ENCODE measurements around the gene APOA5. TPM values are rescaled to one million over a fixed set of nuclear protein-coding genes. Genes with fewer than 3 reads are reported as not detected.

Gene APOA5
- total and polyA plus RNA-seq, 2 donors (not counting 3 experiments of a cell fraction or from before 2014, with no cell fraction given): not detected

DNA sequence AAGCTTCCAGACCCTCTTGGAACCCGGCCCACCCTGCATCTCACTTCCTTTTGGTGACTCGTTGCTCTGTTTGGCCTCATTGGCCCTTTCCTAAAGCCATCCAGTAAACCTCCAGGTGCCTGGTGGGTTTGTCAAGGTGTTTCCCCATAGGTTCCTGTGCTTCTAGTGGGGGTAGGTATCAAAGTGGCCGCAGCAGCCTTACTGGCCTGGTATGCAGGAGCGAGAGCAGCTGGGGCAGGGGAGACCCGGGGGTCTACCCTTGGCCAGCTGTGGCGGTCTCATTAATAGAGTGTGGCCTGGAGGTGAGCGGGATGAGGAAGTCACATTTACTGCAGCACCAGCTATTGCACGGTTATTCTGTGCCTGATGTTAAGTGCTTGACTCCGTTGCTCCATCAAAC, 27.4 kb upstream of the APOA5 start:
- intact Hi-C loops (cut with micrococcal nuclease): loop anchor here (5.0 kb wide), 1 partner anchor 668 kb away; no protein-coding TSS in a partner anchor
- dilution Hi-C loops (cut with MboI; ENCODE audit: extremely low pct_ligation_motif_present, low sequenced_read_pairs): no loop called here
- TF ChIP-seq, protein P1, sequence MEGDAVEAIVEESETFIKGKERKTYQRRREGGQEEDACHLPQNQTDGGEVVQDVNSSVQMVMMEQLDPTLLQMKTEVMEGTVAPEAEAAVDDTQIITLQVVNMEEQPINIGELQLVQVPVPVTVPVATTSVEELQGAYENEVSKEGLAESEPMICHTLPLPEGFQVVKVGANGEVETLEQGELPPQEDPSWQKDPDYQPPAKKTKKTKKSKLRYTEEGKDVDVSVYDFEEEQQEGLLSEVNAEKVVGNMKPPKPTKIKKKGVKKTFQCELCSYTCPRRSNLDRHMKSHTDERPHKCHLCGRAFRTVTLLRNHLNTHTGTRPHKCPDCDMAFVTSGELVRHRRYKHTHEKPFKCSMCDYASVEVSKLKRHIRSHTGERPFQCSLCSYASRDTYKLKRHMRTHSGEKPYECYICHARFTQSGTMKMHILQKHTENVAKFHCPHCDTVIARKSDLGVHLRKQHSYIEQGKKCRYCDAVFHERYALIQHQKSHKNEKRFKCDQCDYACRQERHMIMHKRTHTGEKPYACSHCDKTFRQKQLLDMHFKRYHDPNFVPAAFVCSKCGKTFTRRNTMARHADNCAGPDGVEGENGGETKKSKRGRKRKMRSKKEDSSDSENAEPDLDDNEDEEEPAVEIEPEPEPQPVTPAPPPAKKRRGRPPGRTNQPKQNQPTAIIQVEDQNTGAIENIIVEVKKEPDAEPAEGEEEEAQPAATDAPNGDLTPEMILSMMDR (IDR thresholded peaks at IDR 0.05; ENCODE audit: extremely low read depth in 1 of 2, insufficient read depth in 1 of 2, low read depth in 1 of 2, low read length in 2 of 2): no peak
- TF ChIP-seq JUN (IDR thresholded peaks at IDR 0.05; ENCODE audit: borderline replicate concordance, insufficient read depth, insufficient read length, low read depth) (no peak), POLR2AphosphoS5 (IDR thresholded peaks at IDR 0.05; ENCODE audit: insufficient read depth, low read depth, low read length) (no peak), FOS (IDR thresholded peaks at IDR 0.05; ENCODE audit: borderline replicate concordance, insufficient read depth, low read length) (no peak), MYC (IDR thresholded peaks at IDR 0.05; ENCODE audit: low read depth, low read length) (no peak), POLR2A (IDR thresholded peaks at IDR 0.05; ENCODE audit: low read depth, low read length) (no peak), GATA2 (IDR thresholded peaks at IDR 0.05; ENCODE audit: insufficient read depth, insufficient read length, low read depth, low read length) (no peak), EZH2 (IDR thresholded peaks at IDR 0.05; ENCODE audit: borderline replicate concordance, low read depth, low read length, severe bottlenecking) (no peak)
- TF ChIP-seq, protein P2, sequence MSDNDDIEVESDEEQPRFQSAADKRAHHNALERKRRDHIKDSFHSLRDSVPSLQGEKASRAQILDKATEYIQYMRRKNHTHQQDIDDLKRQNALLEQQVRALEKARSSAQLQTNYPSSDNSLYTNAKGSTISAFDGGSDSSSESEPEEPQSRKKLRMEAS (IDR thresholded peaks at IDR 0.05; ENCODE audit: insufficient read depth, insufficient read length): no peak
- ChIA-PET CTCF (no interaction called here), POLR2A (no interaction called here)
- H3K27me3 ChIP-seq (ENCODE audit: control insufficient read depth in 2 of 2, insufficient read depth in 2 of 2, low read length in 2 of 2): no peaks in the 10 kb centered on the region
- no peak for DNase-seq (ENCODE audit: low read depth, low spot score)
- H3K9me1 ChIP-seq (replicated peaks; ENCODE audit: control insufficient read depth, extremely low read depth, insufficient read depth, low read length): no peaks in the 10 kb centered on the region
- H3K9me3 ChIP-seq (replicated peaks; ENCODE audit: control insufficient read depth, insufficient read depth, low read length): no peaks in the 10 kb centered on the region
- no TSS peak for BruUV-seq (replicated peaks)
- no peak overlapping the region for H3K4me2 ChIP-seq (ENCODE audit: insufficient read depth, low read length)
- no peak overlapping the region for H2AFZ ChIP-seq (ENCODE audit: low read depth, low read length)
- H3K27ac ChIP-seq (ENCODE audit: insufficient read depth, low read depth, low read length): no peak overlapping the region
- H3K9ac ChIP-seq (replicated peaks; ENCODE audit: extremely low read depth, insufficient read depth, low read length): no peak overlapping the region
- H3K4me3 ChIP-seq (replicated peaks in 1 of 3; ENCODE audit: insufficient read depth in 1 of 3, low read depth in 1 of 3, low read length in 3 of 3): no peak overlapping the region
- H3K4me1 ChIP-seq (ENCODE audit: control insufficient read depth, extremely low read depth, insufficient read depth, low read length): no peaks in the 10 kb centered on the region
- no peaks in the 10 kb centered on the region for H4K20me1 ChIP-seq (replicated peaks; ENCODE audit: control insufficient read depth, extremely low read depth, insufficient read depth, low read length)
- FAIRE-seq: no peak
- H3K79me2 ChIP-seq (ENCODE audit: control insufficient read depth, insufficient read depth, low read length): no peaks in the 10 kb centered on the region
- no peaks in the 10 kb centered on the region for H3K36me3 ChIP-seq (ENCODE audit: control insufficient read depth in 2 of 2, extremely low read depth in 1 of 2, insufficient read depth in 2 of 2, low read length in 2 of 2)
